GM20000 (cell line): ENCODE results near the gene KRTAP5-2.
"Not testable (repeated sequence)": the region's sequence is repeated elsewhere in the genome, so short reads cannot be mapped to it uniquely, and the experiment has no call there.

Experiments used
- DNase-seq: peaks from one replicate; pipeline ENCODE4 v3.0.0; 2012; ENCODE audit warnings: low spot score
- TF ChIP-seq, protein P1 (sequence below): IDR thresholded peaks from 2 replicates; pipeline ENCODE4 v1.5.1; 2012; ENCODE audit warnings: mild to moderate bottlenecking, control low read depth; ENCODE audit errors: extremely low read depth, missing control alignments

Gene KRTAP5-2

DNA sequence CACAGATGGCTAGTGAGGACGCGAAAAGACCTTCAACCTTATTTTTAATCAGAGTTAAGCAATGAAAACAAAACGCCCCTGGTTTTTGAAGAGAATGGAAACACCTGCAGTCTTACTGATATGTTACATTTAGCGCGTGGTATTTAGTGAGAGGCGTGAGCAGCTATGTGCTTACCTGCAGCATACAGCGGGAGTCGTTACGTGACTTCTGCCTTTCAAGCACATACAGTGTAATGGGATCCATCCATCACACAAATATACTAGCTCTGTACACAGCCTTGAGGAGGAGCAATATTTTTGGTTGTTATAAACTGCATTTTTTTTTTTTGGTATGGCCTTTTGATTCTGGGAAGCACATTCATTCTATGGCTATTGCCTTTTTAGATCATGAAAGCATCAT lies 5.5 kb downstream of the KRTAP5-2 start:
- TF ChIP-seq, protein P1, sequence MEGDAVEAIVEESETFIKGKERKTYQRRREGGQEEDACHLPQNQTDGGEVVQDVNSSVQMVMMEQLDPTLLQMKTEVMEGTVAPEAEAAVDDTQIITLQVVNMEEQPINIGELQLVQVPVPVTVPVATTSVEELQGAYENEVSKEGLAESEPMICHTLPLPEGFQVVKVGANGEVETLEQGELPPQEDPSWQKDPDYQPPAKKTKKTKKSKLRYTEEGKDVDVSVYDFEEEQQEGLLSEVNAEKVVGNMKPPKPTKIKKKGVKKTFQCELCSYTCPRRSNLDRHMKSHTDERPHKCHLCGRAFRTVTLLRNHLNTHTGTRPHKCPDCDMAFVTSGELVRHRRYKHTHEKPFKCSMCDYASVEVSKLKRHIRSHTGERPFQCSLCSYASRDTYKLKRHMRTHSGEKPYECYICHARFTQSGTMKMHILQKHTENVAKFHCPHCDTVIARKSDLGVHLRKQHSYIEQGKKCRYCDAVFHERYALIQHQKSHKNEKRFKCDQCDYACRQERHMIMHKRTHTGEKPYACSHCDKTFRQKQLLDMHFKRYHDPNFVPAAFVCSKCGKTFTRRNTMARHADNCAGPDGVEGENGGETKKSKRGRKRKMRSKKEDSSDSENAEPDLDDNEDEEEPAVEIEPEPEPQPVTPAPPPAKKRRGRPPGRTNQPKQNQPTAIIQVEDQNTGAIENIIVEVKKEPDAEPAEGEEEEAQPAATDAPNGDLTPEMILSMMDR, result no peak
- DNase-seq, result no peak

DNA sequence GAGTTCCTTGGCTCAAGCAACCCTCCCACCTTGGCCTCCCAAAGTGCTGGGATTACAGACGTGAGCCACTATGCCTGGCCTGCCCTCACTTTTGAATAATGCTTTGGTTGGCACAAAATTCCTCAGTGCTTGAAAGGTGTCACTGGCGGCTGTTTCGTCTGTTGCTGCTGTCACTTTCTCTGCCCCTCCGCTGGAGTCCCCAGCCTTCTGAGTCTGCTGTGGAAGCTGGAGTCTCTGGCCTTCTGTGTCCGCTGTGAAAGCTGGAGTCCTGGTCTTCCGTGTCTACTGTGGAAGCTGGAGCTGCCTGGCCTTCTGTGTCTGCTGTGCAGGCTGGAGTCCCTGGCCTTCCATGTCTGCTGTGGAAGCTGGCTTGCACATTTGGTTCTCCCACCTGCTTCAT lies 8.1 kb downstream of the KRTAP5-2 start:
- no peak for DNase-seq
- TF ChIP-seq, protein P1, result no peak

GRCh38 chr11:1589191-1589963 lies 8.7 kb downstream of the KRTAP5-2 start:
- not testable (repeated sequence) for DNase-seq

DNA sequence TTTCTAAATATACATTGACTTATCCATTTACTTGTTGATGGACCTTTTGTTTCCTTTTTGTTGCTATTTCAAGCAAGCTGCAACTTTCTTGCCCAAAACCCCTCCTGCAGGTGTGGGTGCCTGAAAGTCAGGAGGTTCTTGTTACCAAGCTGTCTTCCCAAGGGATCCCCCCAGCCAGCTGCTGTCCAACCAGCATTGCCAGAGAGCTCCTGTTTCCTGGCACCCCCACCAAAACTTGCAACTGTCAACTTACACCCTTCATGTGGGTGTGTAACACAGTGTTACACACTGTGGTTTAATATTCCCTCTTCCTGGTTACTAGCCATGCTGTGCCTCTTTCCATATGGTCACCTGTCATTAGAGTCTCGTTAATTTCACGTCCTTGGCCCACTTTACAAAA lies 11.4 kb downstream of the KRTAP5-2 start:
- no peak for DNase-seq
- TF ChIP-seq, protein P1, result no peak

DNA sequence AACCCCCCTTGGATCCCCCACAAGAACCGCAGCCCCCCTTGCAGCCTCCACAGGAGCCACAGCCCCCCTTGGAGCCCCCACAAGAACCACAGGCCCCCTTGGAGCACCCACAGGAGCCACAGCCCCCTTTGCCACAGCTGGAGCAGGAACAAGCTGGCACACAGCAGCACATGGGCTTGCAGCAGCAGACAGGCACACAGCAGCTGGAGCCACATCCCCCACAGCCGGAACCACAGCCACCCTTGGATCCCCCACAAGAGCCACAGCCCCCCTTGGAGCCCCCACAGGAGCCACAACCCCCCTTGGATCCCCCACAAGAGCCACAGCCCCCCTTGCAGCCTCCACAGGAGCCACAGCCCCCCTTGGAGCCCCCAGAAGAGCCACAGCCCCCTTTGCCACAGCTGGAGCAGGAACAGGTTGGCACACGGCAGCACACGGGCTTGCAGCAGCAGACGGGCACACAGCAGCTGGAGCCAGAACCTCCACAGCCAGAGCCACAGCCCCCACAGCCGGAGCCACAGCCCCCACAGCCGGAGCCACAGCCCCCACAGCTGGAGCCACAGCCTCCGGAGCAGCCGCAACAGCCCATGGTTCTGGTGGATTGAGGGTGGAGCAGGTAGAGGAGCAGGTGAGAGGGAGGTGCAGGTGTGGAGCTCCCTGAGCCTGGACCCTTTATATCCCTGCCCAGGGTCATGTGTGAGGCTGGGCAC lies 13.3 kb downstream of the KRTAP5-2 start, which contains the start of gene KRTAP5-1:
TSS of gene KRTAP5-1 (minus strand) at position 623 of the 710 bp plus-strand sequence. CDS start at position 589, 34 bp downstream.
- DNase-seq, result not testable (repeated sequence)

DNA sequence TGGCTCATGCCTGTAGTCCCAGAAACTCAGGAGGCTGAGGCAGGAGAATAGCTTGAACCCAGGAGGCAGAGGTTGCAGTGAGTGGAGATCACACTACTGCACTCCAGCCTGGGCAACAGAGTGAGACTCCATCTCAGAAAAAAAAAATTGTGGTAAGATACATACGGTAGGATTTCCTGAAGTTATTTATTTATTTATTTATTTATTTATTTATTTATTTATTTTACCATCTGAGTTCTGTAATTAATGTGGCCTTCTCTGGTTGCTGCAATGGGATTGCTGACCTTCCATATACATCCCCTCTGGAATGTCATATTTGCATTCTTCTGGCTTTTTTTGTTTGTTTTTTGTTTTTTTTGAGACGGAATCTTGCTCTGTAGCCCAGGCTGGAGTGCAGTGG lies 15.2 kb downstream of the KRTAP5-2 start:
- DNase-seq, result not testable (repeated sequence)

DNA sequence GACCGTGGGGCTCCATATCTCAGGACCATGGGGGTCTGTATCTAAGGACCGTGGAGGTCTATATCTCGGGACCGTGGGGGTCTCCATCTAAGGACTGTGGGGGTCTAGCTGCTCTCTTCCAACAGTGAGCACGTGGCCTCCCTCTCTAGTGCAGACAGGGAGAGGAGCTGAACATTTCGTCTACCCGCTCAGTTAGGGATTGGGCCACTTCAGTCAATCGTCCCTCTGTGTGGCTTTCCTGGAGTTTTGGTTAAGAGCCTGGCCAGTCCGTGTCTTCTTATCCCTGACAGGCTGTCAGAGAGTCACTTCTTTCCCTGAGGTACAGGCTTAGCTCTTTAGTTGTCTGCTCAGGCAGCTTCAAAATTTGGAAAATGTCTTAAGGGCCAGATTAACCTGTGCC lies 16.1 kb downstream of the KRTAP5-2 start:
- TF ChIP-seq, protein P1, result no peak
- DNase-seq, result no peak

GRCh38 chr11:1576825-1577224 lies 21.3 kb downstream of the KRTAP5-2 start:
- DNase-seq, result no peak
- TF ChIP-seq, protein P1, result no peak

- not testable (repeated sequence) for DNase-seq
Observed at GRCh38 chr11:1575756-1576155, 22.3 kb downstream of the KRTAP5-2 start.
